Endodermal cell (in vitro differentiated cells): ENCODE data around the gene TRAPPC2. TPM values are rescaled to one million over a fixed set of nuclear protein-coding genes. Genes with fewer than 3 reads are reported as not detected.

ENCODE experiments used
- DNase-seq: peaks from one replicate; pipeline ENCODE4 v3.0.0-alpha.2; 2017
- H3K27ac ChIP-seq: 2 replicates; pipeline ENCODE4 v1.5.1; 2013; ENCODE audit warnings: mild to moderate bottlenecking, low read depth, low read length, moderate library complexity
- H3K27me3 ChIP-seq: 2 replicates; pipeline ENCODE4 v1.6.1; 2013; ENCODE audit warnings: mild to moderate bottlenecking, low read length, moderate library complexity; ENCODE audit not compliant: insufficient read depth, control insufficient read depth, poor library complexity, severe bottlenecking
- H3K36me3 ChIP-seq: 2 replicates; pipeline ENCODE4 v1.7.0; 2013; ENCODE audit warnings: mild to moderate bottlenecking, low read length, moderate library complexity; ENCODE audit not compliant: control insufficient read depth, insufficient read depth
- H3K4me1 ChIP-seq: one replicate; pipeline ENCODE4 v1.7.0; 2013; ENCODE audit warnings: low read length; ENCODE audit not compliant: control insufficient read depth, insufficient read depth
- H3K4me3 ChIP-seq: 2 replicates; pipeline ENCODE4 v1.5.1; 2013; ENCODE audit warnings: mild to moderate bottlenecking, low read length, moderate library complexity
- H3K9ac ChIP-seq: 2 replicates; pipeline ENCODE4 v1.6.1; 2013; ENCODE audit warnings: mild to moderate bottlenecking, low read length, moderate library complexity; ENCODE audit not compliant: poor library complexity, severe bottlenecking; ENCODE audit errors: extremely low read depth
- H3K9me3 ChIP-seq: 2 replicates; pipeline ENCODE4 v1.6.1; 2013; ENCODE audit warnings: mild to moderate bottlenecking, low read length, moderate library complexity; ENCODE audit not compliant: control insufficient read depth
- H3K27ac Mint-ChIP-seq: 2 replicates; pipeline ENCODE4 v1.8.0; 2020; ENCODE audit warnings: mixed read lengths
- H3K27me3 Mint-ChIP-seq: 2 replicates; pipeline ENCODE4 v1.8.0; 2021; ENCODE audit warnings: mild to moderate bottlenecking, mixed read lengths; ENCODE audit not compliant: insufficient read depth
- H3K36me3 Mint-ChIP-seq: 2 replicates; pipeline ENCODE4 v1.8.0; 2020; ENCODE audit warnings: low read depth, mixed read lengths
- H3K4me1 Mint-ChIP-seq: 2 replicates; pipeline ENCODE4 v1.8.0; 2020; ENCODE audit warnings: mixed read lengths
- H3K4me3 Mint-ChIP-seq: 2 replicates; pipeline ENCODE4 v1.8.0; 2020; ENCODE audit warnings: mild to moderate bottlenecking, moderate library complexity, mixed read lengths
- H3K9me3 Mint-ChIP-seq: 2 replicates; pipeline ENCODE4 v1.8.0; 2020; ENCODE audit warnings: mild to moderate bottlenecking, mixed read lengths
- CTCF ChIP-seq: fragments of 200-600 bp; sonication (generic); conservative IDR thresholded peaks from 2 replicates; pipeline ENCODE4 v1.5.0; 2021; ENCODE audit warnings: antibody characterized with exemption, mild to moderate bottlenecking
- WGBS, 2 experiments: methylation state at CpG; one replicate each; pipeline versions ENCODE4 v1.1.5 to v1.1.7; 2013; ENCODE audit warnings: missing lambda C conversion rate in 2 of 2, mixed read lengths in 1 of 2; ENCODE audit not compliant: insufficient coverage in 1 of 2, insufficient read length in 1 of 2; 5-methylcytosine and 5-hydroxymethylcytosine counted together
- total RNA-seq, 2 donors: library from RNA; stranded (reverse); fragmentation: NEBNext Ultra II Directional in 1 of 2; extraction: Animal tissue kit (Norgen Biotek cat#: 25700) in 1 of 2; gene quantifications; 2 replicates in 1 of 2; 3 replicates in 1 of 2; pipeline ENCODE4 v1.2.1, GENCODE V29; 2021

Gene TRAPPC2
- total RNA-seq, 2 donors from 2014 or later, result 12.8 to 14.7 TPM

GRCh38 chrX:13719192-13719856 is 15.1 kb downstream of the TRAPPC2 start:
- peaks cover 59% of the 10 kb centered on the region for H3K9me3 Mint-ChIP-seq
- H3K36me3 Mint-ChIP-seq, result peaks cover 36% of the 10 kb centered on the region
- no peak overlapping the region for H3K4me3 Mint-ChIP-seq
- Histone ChIP-seq H3K27ac (no peak overlapping the region), H3K4me1 (no peaks in the 10 kb centered on the region), H3K27me3 (no peaks in the 10 kb centered on the region), H3K9ac (no peak overlapping the region), H3K36me3 (peaks cover 30% of the 10 kb centered on the region), H3K4me3 (no peak overlapping the region), H3K9me3 (no peaks in the 10 kb centered on the region)
- 67 to 90% methylated on average over 1 to 2 of the region's 3 CpGs for WGBS, 2 experiments
- no peak overlapping the region for H3K27ac Mint-ChIP-seq
- no peaks in the 10 kb centered on the region for H3K4me1 Mint-ChIP-seq
- TF ChIP-seq CTCF, result no peak
- no peaks in the 10 kb centered on the region for H3K27me3 Mint-ChIP-seq
- no peak for DNase-seq

GRCh38 chrX:13717700-13718472 is 16.5 kb downstream of the TRAPPC2 start:
- no peak overlapping the region for H3K27ac Mint-ChIP-seq
- no peak for TF ChIP-seq CTCF

GRCh38 chrX:13716905-13717304 is 17.5 kb downstream of the TRAPPC2 start:
- Mint-ChIP-seq H3K4me1 (no peaks in the 10 kb centered on the region), H3K27ac (no peak overlapping the region), H3K4me3 (no peak overlapping the region), H3K27me3 (no peaks in the 10 kb centered on the region), H3K36me3 (peaks cover 30% of the 10 kb centered on the region), H3K9me3 (peaks cover 43% of the 10 kb centered on the region)
- H3K27me3 ChIP-seq, result no peaks in the 10 kb centered on the region
- no peak for TF ChIP-seq CTCF
- H3K4me3 ChIP-seq, result no peak overlapping the region
- DNase-seq, result no peak
- 94 to 96% methylated on average over 3 to 5 of the region's 6 CpGs for WGBS, 2 experiments
- peaks cover 36% of the 10 kb centered on the region for H3K36me3 ChIP-seq
- no peaks in the 10 kb centered on the region for H3K4me1 ChIP-seq
- no peak overlapping the region for H3K9ac ChIP-seq
- H3K27ac ChIP-seq, result no peak overlapping the region
- no peaks in the 10 kb centered on the region for H3K9me3 ChIP-seq

More at GRCh38 chrX:13717700-13718472, 16.5 kb downstream of the TRAPPC2 start:
- Mint-ChIP-seq H3K4me1 (no peaks in the 10 kb centered on the region), H3K36me3 (peaks cover 29% of the 10 kb centered on the region), H3K27me3 (no peaks in the 10 kb centered on the region), H3K4me3 (no peak overlapping the region), H3K9me3 (peaks cover 47% of the 10 kb centered on the region)
- H3K9me3 ChIP-seq, result no peaks in the 10 kb centered on the region
- H3K9ac ChIP-seq, result no peak overlapping the region
- no peaks in the 10 kb centered on the region for H3K27me3 ChIP-seq
- peak overlapping the region; percentile 95 for H3K27ac ChIP-seq
- 50 to 93% methylated on average over 1 to 6 of the region's 7 CpGs for WGBS, 2 experiments
- H3K36me3 ChIP-seq, result peaks cover 32% of the 10 kb centered on the region
- no peak for DNase-seq
- H3K4me3 ChIP-seq, result no peak overlapping the region
- no peaks in the 10 kb centered on the region for H3K4me1 ChIP-seq
